Activated CD4-positive, alpha-beta T cell treated with anti-CD3 and anti-CD28 coated beads for 36 hours (primary cell): ENCODE results near the gene BBS9. TPM values are rescaled to one million over a fixed set of nuclear protein-coding genes. Genes with fewer than 3 reads are reported as not detected.
"Not testable (repeated sequence)": the region's sequence is repeated elsewhere in the genome, so short reads cannot be mapped to it uniquely, and the experiment has no call there.

Experiments used
- ATAC-seq: fragments of 200-7000 bp; cut with Tn5 transposase; one replicate; pipeline ENCODE4 v1.10.0; 2021; ENCODE audit warnings: mild to moderate bottlenecking, moderate library complexity
- CTCF ChIA-PET: fragments of 350-600 bp; sonication (Branson Sonifier 250); formaldehyde crosslinking; loops from one replicate; lab custom pipeline; 2021; ENCODE audit warnings: antibody characterized with exemption; lab: Charles Lee
- POLR2A ChIA-PET: fragments of 350-600 bp; sonication (Branson Sonifier 250); formaldehyde crosslinking; loops from one replicate; lab custom pipeline; 2021; ENCODE audit warnings: antibody characterized with exemption, inconsistent platforms; lab: Charles Lee
- DNase-seq: peaks from one replicate; pipeline ENCODE4 v3.0.0-alpha.2; 2020
- H3K27ac Mint-ChIP-seq: one replicate; pipeline ENCODE4 v1.8.0; 2021; ENCODE audit warnings: mixed read lengths
- H3K27me3 Mint-ChIP-seq: one replicate; pipeline ENCODE4 v1.8.0; 2021; ENCODE audit warnings: mixed read lengths
- H3K36me3 Mint-ChIP-seq: one replicate; pipeline ENCODE4 v1.8.0; 2021; ENCODE audit warnings: low read depth, mixed read lengths
- H3K4me1 Mint-ChIP-seq: one replicate; pipeline ENCODE4 v1.8.0; 2021; ENCODE audit warnings: mixed read lengths
- H3K4me3 Mint-ChIP-seq: one replicate; pipeline ENCODE4 v1.8.0; 2021; ENCODE audit warnings: mild to moderate bottlenecking, moderate library complexity, mixed read lengths
- H3K9me3 Mint-ChIP-seq: one replicate; pipeline ENCODE4 v1.8.0; 2021; ENCODE audit warnings: low read depth, mixed read lengths
- intact Hi-C, 2 experiments: fragments of 100-400 bp; cut with DNase I in 1 of 2; cut with micrococcal nuclease in 1 of 2; formaldehyde crosslinking; loops; one replicate each; pipeline versions ENCODE4 v1.14.2 to v1.15.1; 2022 to 2024; cut with DNase I, micrococcal nuclease
- total RNA-seq, 2 experiments: library from RNA; stranded (reverse); gene quantifications; one replicate each; pipeline ENCODE4 v1.2.3, GENCODE V29; 2021

The BBS9 gene
- total RNA-seq, 2 experiments from 2014 or later, result 4.1 to 9.9 TPM

GRCh38 chr7:33278095-33278494 is 148.7 kb downstream of the BBS9 start:
- H3K4me1 Mint-ChIP-seq, result no peaks in the 10 kb centered on the region
- ChIA-PET CTCF (interaction anchor here (1.3 kb wide), 1 partner anchor 8 kb away, joined by 3 read pairs; no protein-coding TSS in a partner anchor), POLR2A (no interaction called here)
- no peaks in the 10 kb centered on the region for H3K27me3 Mint-ChIP-seq
- peaks cover 24% of the 10 kb centered on the region for H3K9me3 Mint-ChIP-seq
- H3K4me3 Mint-ChIP-seq, result no peak overlapping the region
- H3K36me3 Mint-ChIP-seq, result peaks cover 39% of the 10 kb centered on the region
- no peak for ATAC-seq
- DNase-seq, result no peak
- intact Hi-C loops, result no loop called here
- H3K27ac Mint-ChIP-seq, result no peak overlapping the region

- Mint-ChIP-seq H3K27ac (no peak overlapping the region), H3K4me1 (no peaks in the 10 kb centered on the region)
- POLR2A ChIA-PET, result no interaction called here
Observed at GRCh38 chr7:33286501-33286900, 157.1 kb downstream of the BBS9 start.

DNA sequence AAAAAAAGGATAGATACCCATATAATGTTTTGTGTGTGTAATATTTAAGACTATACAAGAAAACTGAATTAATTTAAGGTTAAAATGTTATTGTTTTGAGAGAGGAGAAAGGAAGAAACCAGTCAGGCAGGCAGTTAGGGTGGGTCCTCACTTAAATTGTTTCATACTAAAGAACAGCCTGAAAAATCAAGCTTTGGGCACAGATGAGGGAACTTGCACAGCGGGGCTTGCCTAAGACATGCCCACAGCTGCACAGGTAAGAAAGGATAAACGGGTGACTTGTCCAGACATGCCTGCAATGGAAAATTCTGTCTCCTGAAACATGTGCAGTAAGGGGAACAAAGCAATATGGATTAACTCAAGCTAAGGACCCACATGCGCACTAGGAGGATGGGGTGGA is 158.4 kb downstream of the BBS9 start:
- peaks cover 16% of the 10 kb centered on the region for H3K9me3 Mint-ChIP-seq
- intact Hi-C loops, result no loop called here
- ATAC-seq (no peak), DNase-seq (no peak)
- H3K4me3 Mint-ChIP-seq, result no peak overlapping the region
- no peaks in the 10 kb centered on the region for H3K4me1 Mint-ChIP-seq
- no peak overlapping the region for H3K27ac Mint-ChIP-seq
- no peaks in the 10 kb centered on the region for H3K27me3 Mint-ChIP-seq
- POLR2A ChIA-PET, result no interaction called here
- CTCF ChIA-PET, result no interaction called here
- H3K36me3 Mint-ChIP-seq, result peaks cover 20% of the 10 kb centered on the region

More at GRCh38 chr7:33286501-33286900, 157.1 kb downstream of the BBS9 start:
- DNase-seq (no peak), ATAC-seq (no peak)
- Mint-ChIP-seq H3K27me3 (no peaks in the 10 kb centered on the region), H3K36me3 (peaks cover 20% of the 10 kb centered on the region), H3K9me3 (peaks cover 16% of the 10 kb centered on the region), H3K4me3 (no peak overlapping the region)
- CTCF ChIA-PET, result interaction anchor here (1.2 kb wide), 1 partner anchor 9 kb away, joined by 3 read pairs; no protein-coding TSS in a partner anchor
- intact Hi-C loops, result no loop called here

GRCh38 chr7:33298848-33299247 is 169.5 kb downstream of the BBS9 start:
- Mint-ChIP-seq H3K36me3 (peaks cover 34% of the 10 kb centered on the region), H3K4me1 (no peaks in the 10 kb centered on the region)
- CTCF ChIA-PET, result interaction anchor here (1.0 kb wide), 1 partner anchor 56 kb away, joined by 3 read pairs; no protein-coding TSS in a partner anchor

GRCh38 chr7:33299425-33299824 is 170.1 kb downstream of the BBS9 start:
- H3K4me1 Mint-ChIP-seq, result no peaks in the 10 kb centered on the region
- no peak overlapping the region for H3K4me3 Mint-ChIP-seq
- H3K36me3 Mint-ChIP-seq, result peaks cover 35% of the 10 kb centered on the region
- CTCF ChIA-PET, result interaction anchor here (1.0 kb wide), 1 partner anchor 56 kb away, joined by 3 read pairs; no protein-coding TSS in a partner anchor
- H3K9me3 Mint-ChIP-seq, result peaks cover 31% of the 10 kb centered on the region
- DNase-seq (no peak), ATAC-seq (no peak)
- POLR2A ChIA-PET, result no interaction called here
- intact Hi-C loops, result no loop called here
- H3K27ac Mint-ChIP-seq, result no peak overlapping the region
- H3K27me3 Mint-ChIP-seq, result no peaks in the 10 kb centered on the region

More at GRCh38 chr7:33298848-33299247, 169.5 kb downstream of the BBS9 start:
- ATAC-seq, result no peak
- Mint-ChIP-seq H3K27me3 (no peaks in the 10 kb centered on the region), H3K4me3 (no peak overlapping the region), H3K9me3 (peaks cover 31% of the 10 kb centered on the region), H3K27ac (no peak overlapping the region)
- intact Hi-C loops, result no loop called here
- DNase-seq, result no peak
- POLR2A ChIA-PET, result no interaction called here

GRCh38 chr7:33300131-33300530 is 170.8 kb downstream of the BBS9 start:
- CTCF ChIA-PET, result no interaction called here
- Mint-ChIP-seq H3K27me3 (no peaks in the 10 kb centered on the region), H3K36me3 (peaks cover 37% of the 10 kb centered on the region), H3K9me3 (peaks cover 31% of the 10 kb centered on the region), H3K4me3 (no peak overlapping the region), H3K27ac (no peak overlapping the region), H3K4me1 (no peaks in the 10 kb centered on the region)
- POLR2A ChIA-PET, result no interaction called here
- ATAC-seq (no peak), DNase-seq (no peak)
- intact Hi-C loops, result no loop called here

GRCh38 chr7:33300742-33301141 is 171.4 kb downstream of the BBS9 start:
- Mint-ChIP-seq H3K27ac (no peak overlapping the region), H3K36me3 (peaks cover 39% of the 10 kb centered on the region), H3K9me3 (peaks cover 32% of the 10 kb centered on the region), H3K4me3 (no peak overlapping the region), H3K27me3 (no peaks in the 10 kb centered on the region), H3K4me1 (no peaks in the 10 kb centered on the region)
- ATAC-seq (no peak), DNase-seq (no peak)
- intact Hi-C loops, result no loop called here
- CTCF ChIA-PET, result no interaction called here
- POLR2A ChIA-PET, result no interaction called here

DNA sequence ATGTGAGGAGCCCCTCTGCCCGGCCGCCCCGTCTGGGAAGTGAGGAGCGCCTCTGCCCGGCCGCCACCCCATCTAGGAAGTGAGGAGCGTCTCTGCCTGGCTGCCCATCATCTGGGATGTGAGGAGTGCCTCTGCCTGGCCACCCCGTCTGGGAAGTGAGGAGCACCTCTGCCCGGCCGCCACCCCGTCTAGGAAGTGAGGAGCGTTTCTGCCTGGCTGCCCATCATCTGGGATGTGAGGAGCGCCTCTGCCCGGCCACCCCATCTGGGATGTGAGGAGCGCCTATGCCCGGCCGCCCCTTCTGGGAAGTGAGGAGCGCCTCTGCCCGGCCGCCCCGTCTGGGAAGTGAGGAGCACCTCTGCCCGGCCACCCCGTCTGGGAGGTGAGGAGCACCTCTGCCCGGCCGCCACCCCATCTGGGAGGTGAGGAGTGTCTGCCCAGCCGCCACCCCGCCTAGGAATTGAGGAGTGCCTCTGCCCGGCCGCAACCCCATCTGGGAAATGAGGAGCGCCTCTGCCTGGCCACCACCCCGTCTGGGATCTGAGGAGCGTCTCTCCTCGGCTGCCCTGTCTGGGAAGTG is 174.7 kb downstream of the BBS9 start:
- H3K4me3 Mint-ChIP-seq, H3K27me3 Mint-ChIP-seq, H3K4me1 Mint-ChIP-seq, POLR2A ChIA-PET, intact Hi-C loops, ATAC-seq, H3K27ac Mint-ChIP-seq, DNase-seq, CTCF ChIA-PET: not testable (repeated sequence)
- peaks cover 38% of the 10 kb centered on the region for H3K36me3 Mint-ChIP-seq
- peaks cover 32% of the 10 kb centered on the region for H3K9me3 Mint-ChIP-seq

- Mint-ChIP-seq H3K27me3 (no peaks in the 10 kb centered on the region), H3K9me3 (peaks cover 11% of the 10 kb centered on the region), H3K36me3 (peaks cover 26% of the 10 kb centered on the region), H3K4me3 (no peak overlapping the region), H3K4me1 (no peaks in the 10 kb centered on the region), H3K27ac (no peak overlapping the region)
- intact Hi-C loops, result no loop called here
- CTCF ChIA-PET, result no interaction called here
- ATAC-seq, result no peak
- DNase-seq, result no peak
- POLR2A ChIA-PET, result no interaction called here
Observed at GRCh38 chr7:33307205-33307604, 177.8 kb downstream of the BBS9 start.

DNA sequence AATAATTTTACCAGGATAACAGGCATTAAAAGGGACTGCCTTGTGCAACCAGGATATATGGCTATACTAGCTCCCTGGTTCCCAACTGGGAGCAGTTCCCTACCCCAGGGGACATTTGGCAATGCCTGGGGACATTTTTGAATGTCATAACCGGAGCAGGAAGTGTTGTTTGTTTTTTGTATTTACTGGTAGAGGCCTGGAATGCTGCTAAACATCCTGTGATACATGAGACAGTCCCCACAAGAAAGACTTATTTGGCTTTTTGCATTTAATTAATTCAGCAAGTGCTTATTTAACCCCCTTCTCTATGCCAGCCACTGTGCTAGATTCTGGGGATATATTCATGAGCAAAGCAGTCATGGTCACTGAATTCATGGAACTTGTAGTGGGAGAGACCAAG is 181.2 kb downstream of the BBS9 start:
- peaks cover 23% of the 10 kb centered on the region for H3K36me3 Mint-ChIP-seq
- CTCF ChIA-PET, result no interaction called here
- H3K9me3 Mint-ChIP-seq, result peaks cover 6% of the 10 kb centered on the region
- H3K4me3 Mint-ChIP-seq, result no peak overlapping the region
- POLR2A ChIA-PET, result no interaction called here
- no peaks in the 10 kb centered on the region for H3K4me1 Mint-ChIP-seq
- ATAC-seq (no peak), DNase-seq (no peak)
- no peaks in the 10 kb centered on the region for H3K27me3 Mint-ChIP-seq
- intact Hi-C loops, result no loop called here
- no peak overlapping the region for H3K27ac Mint-ChIP-seq

DNA sequence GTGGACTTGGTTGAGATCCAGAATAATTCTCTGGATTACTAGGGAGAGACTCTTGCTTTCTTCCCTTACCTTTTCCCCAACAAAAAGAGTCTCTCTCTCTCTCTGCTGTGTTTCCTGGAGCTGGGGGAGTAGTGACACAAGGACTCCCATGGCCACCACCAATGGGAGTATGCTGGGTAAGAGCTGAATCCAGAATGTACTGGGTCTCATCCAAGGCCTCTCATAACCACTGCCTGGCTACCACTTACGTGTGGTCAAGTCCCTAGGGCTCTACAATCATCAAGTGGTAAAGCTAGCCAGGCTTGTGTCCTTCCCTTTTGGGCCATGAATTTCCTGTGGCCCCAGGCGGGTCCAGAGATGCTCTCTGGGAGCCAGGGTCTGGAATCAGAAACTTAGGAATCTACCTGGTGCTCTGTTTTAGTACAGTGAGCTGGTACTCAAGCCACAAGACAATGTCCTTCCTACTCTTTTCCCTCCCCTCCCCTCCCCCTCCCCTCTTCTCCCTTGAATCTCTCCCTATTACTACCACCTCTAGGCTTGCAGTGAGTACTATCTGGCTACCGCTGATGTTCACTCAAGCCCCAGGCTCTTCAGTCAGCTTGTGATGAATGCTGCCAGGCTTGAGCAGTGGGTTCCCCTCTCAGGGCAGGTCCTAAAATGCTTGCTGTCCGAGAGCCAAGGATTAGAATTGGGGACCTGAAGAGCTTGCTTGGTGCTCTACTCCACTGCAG is 196.6 kb downstream of the BBS9 start:
- CTCF ChIA-PET, result no interaction called here

DNA sequence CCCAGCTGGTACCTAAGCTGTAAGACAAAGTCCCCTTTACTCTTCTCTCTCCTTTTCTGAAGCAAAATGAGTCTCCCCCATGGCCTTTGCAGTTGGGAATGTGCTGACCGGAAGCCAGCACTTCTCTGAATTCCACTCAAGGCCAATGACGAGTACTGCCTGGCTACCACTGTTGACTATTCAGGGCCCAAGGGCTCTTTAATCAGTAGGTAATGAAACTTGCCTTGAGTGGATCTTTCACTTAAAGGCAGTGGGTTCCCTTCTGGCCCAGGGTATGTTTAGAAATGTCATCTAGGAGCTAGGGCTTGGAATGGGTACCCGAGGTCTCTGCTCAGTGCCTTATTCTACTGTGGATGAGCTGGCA is 197.1 kb downstream of the BBS9 start:
- Mint-ChIP-seq H3K27me3 (no peaks in the 10 kb centered on the region), H3K4me1 (no peaks in the 10 kb centered on the region), H3K27ac (no peak overlapping the region), H3K4me3 (no peak overlapping the region), H3K36me3 (peaks cover 27% of the 10 kb centered on the region), H3K9me3 (peaks cover 15% of the 10 kb centered on the region)
- ChIA-PET CTCF (no interaction called here), POLR2A (no interaction called here)
- ATAC-seq, result no peak
- no peak for DNase-seq
- intact Hi-C loops, result no loop called here

More for the DNA sequence above, 196.6 kb downstream of the BBS9 start:
- DNase-seq (no peak), ATAC-seq (no peak)
- POLR2A ChIA-PET, result no interaction called here
- no peak overlapping the region for H3K27ac Mint-ChIP-seq
- intact Hi-C loops, result no loop called here
- H3K4me1 Mint-ChIP-seq, result no peaks in the 10 kb centered on the region
- no peaks in the 10 kb centered on the region for H3K27me3 Mint-ChIP-seq
- H3K36me3 Mint-ChIP-seq, result peaks cover 28% of the 10 kb centered on the region
- H3K9me3 Mint-ChIP-seq, result peaks cover 16% of the 10 kb centered on the region
- H3K4me3 Mint-ChIP-seq, result no peak overlapping the region
